GM18870 (cell line): ENCODE measurements around the gene SLC6A13.
"Not testable (repeated sequence)": the region's sequence is repeated elsewhere in the genome, so short reads cannot be mapped to it uniquely, and the experiment has no call there.

ENCODE experiments used
- ATAC-seq: cut with Tn5 transposase; IDR thresholded peaks from one replicate; pipeline ENCODE4 v1.9.1; 2021; ENCODE audit warnings: moderate library complexity; ENCODE audit not compliant: unreplicated experiment

SLC6A13 gene

GRCh38 chr12:218221-218620 lies 44.4 kb downstream of the SLC6A13 start:
- no peak for ATAC-seq

GRCh38 chr12:217029-217428 lies 45.6 kb downstream of the SLC6A13 start:
- ATAC-seq, result not testable (repeated sequence)

GRCh38 chr12:215116-215515 lies 47.5 kb downstream of the SLC6A13 start:
- ATAC-seq, result no peak

- ATAC-seq, result no peak
Measured at GRCh38 chr12:214003-214741, 48.5 kb downstream of the SLC6A13 start, which contains the start of gene SLC6A12. Gene SLC6A12, minus strand, starts transcription at chr12:214157. Its CDS starts 4,171 bp downstream, at chr12:209986.

GRCh38 chr12:213527-213932 lies 49.1 kb downstream of the SLC6A13 start:
- ATAC-seq, result no peak

- ATAC-seq, result no peak
Measured at GRCh38 chr12:212715-213526, 49.7 kb downstream of the SLC6A13 start.

- ATAC-seq, result no peak
Measured at GRCh38 chr12:212415-212714, 50.3 kb downstream of the SLC6A13 start.

GRCh38 chr12:211639-212414 lies 50.8 kb downstream of the SLC6A13 start:
- no peak for ATAC-seq

- no peak for ATAC-seq
Measured at GRCh38 chr12:211142-211465, 51.5 kb downstream of the SLC6A13 start.

GRCh38 chr12:210277-211141 lies 52.1 kb downstream of the SLC6A13 start:
- no peak for ATAC-seq

GRCh38 chr12:209851-210250 lies 52.8 kb downstream of the SLC6A13 start:
- no peak for ATAC-seq

- no peak for ATAC-seq
Measured at GRCh38 chr12:209246-209645, 53.4 kb downstream of the SLC6A13 start.

- no peak for ATAC-seq
Measured at GRCh38 chr12:208813-209212, 53.8 kb downstream of the SLC6A13 start.

GRCh38 chr12:207804-208203 lies 54.8 kb downstream of the SLC6A13 start:
- ATAC-seq, result no peak

- ATAC-seq, result no peak
Measured at GRCh38 chr12:206746-207440, 55.7 kb downstream of the SLC6A13 start.

- ATAC-seq, result no peak
Measured at GRCh38 chr12:205026-205425, 57.6 kb downstream of the SLC6A13 start.

GRCh38 chr12:204261-204678 lies 58.4 kb downstream of the SLC6A13 start:
- no peak for ATAC-seq

- ATAC-seq, result no peak
Measured at GRCh38 chr12:203462-204260, 59.0 kb downstream of the SLC6A13 start.

GRCh38 chr12:203074-203461 lies 59.6 kb downstream of the SLC6A13 start:
- no peak for ATAC-seq
